Neuronal stem cell (in vitro differentiated cells): ENCODE measurements around the gene IL13RA1.

ENCODE experiments used
- DNase-seq: peaks from one replicate; pipeline ENCODE4 v3.0.0-alpha.2; 2013; ENCODE audit warnings: low spot score
- H2AFZ ChIP-seq: one replicate; pipeline ENCODE4 v1.6.1; 2013; ENCODE audit warnings: mild to moderate bottlenecking, low read length, inconsistent platforms
- H2AK5ac ChIP-seq: 2 replicates; pipeline ENCODE4 v1.6.1; 2013; ENCODE audit warnings: low read depth, mild to moderate bottlenecking, inconsistent platforms, low read length, moderate library complexity, mixed read lengths
- H2BK120ac ChIP-seq: 2 replicates; pipeline ENCODE4 v1.6.1; 2013; ENCODE audit warnings: low read depth, mild to moderate bottlenecking, inconsistent platforms, low read length, moderate library complexity, mixed read lengths
- H2BK12ac ChIP-seq: one replicate; pipeline ENCODE4 v1.6.1; 2013; ENCODE audit warnings: low read length, inconsistent platforms
- H2BK15ac ChIP-seq: 2 replicates; pipeline ENCODE4 v1.6.1; 2013; ENCODE audit warnings: mild to moderate bottlenecking, low read length, inconsistent platforms, mixed read lengths
- H2BK5ac ChIP-seq: one replicate; pipeline ENCODE4 v1.6.1; 2013; ENCODE audit warnings: inconsistent platforms, mild to moderate bottlenecking, low read length, moderate library complexity
- H3K14ac ChIP-seq: one replicate; pipeline ENCODE4 v1.6.1; 2013; ENCODE audit warnings: low read length, inconsistent platforms
- H3K18ac ChIP-seq: 2 replicates; pipeline ENCODE4 v1.6.1; 2013; ENCODE audit warnings: low read length, inconsistent platforms
- H3K23ac ChIP-seq: 2 replicates; pipeline ENCODE4 v1.6.1; 2013; ENCODE audit warnings: low read depth, mild to moderate bottlenecking, mixed read lengths, low read length, inconsistent platforms; ENCODE audit not compliant: poor library complexity
- H3K27ac ChIP-seq: replicated peaks from 3 replicates; pipeline ENCODE4 v1.5.1; 2013; ENCODE audit warnings: low read length, inconsistent platforms
- H3K27me3 ChIP-seq, 3 experiments: 2 replicates each; pipeline ENCODE4 v1.6.1; 2013; ENCODE audit warnings: low read length in 3 of 3, mild to moderate bottlenecking in 2 of 3, inconsistent platforms in 1 of 3, low read depth in 1 of 3, mixed read lengths in 1 of 3, moderate library complexity in 1 of 3; ENCODE audit not compliant: control insufficient read depth in 3 of 3, insufficient read depth in 3 of 3
- H3K36me3 ChIP-seq, 2 donors: replicated peaks in 1 of 2; 2 replicates each; pipeline ENCODE4 v1.6.1; 2013; ENCODE audit warnings: low read length in 2 of 2; ENCODE audit not compliant: control insufficient read depth in 2 of 2, insufficient read depth in 2 of 2
- H3K4ac ChIP-seq: 2 replicates; pipeline ENCODE4 v1.6.1; 2013; ENCODE audit warnings: inconsistent platforms, mild to moderate bottlenecking, low read length, moderate library complexity
- H3K4me1 ChIP-seq, 2 donors: 1 replicate in 1 of 2; 2 replicates in 1 of 2; pipeline ENCODE4 v1.6.1; 2013; ENCODE audit warnings: low read length in 2 of 2, low read depth in 1 of 2; ENCODE audit not compliant: control insufficient read depth in 2 of 2, insufficient read depth in 1 of 2
- H3K4me2 ChIP-seq: one replicate; pipeline ENCODE4 v1.6.1; 2013; ENCODE audit warnings: mild to moderate bottlenecking, low read length, inconsistent platforms; ENCODE audit not compliant: insufficient read depth, poor library complexity, severe bottlenecking
- H3K4me3 ChIP-seq, 2 donors: 2 replicates each; pipeline ENCODE4 v1.5.1; 2013; ENCODE audit warnings: low read length in 2 of 2, mild to moderate bottlenecking in 2 of 2, inconsistent platforms in 1 of 2, moderate library complexity in 1 of 2
- H3K79me1 ChIP-seq: one replicate; pipeline ENCODE4 v1.6.1; 2013; ENCODE audit warnings: low read depth, mild to moderate bottlenecking, inconsistent platforms, low read length, moderate library complexity
- H3K9ac ChIP-seq: one replicate; pipeline ENCODE4 v1.6.1; 2013; ENCODE audit warnings: mild to moderate bottlenecking, low read depth, low read length, inconsistent platforms; ENCODE audit not compliant: poor library complexity
- H3K9me3 ChIP-seq, 2 donors: replicated peaks in 1 of 2; 2 replicates each; pipeline versions ENCODE3 to v1.6.1; 2013; ENCODE audit warnings: low read length in 2 of 2, mild to moderate bottlenecking in 2 of 2, inconsistent platforms in 1 of 2, low read depth in 1 of 2, mixed read lengths in 1 of 2, moderate library complexity in 1 of 2; ENCODE audit not compliant: control insufficient read depth in 2 of 2, insufficient read depth in 1 of 2
- H4K8ac ChIP-seq: one replicate; pipeline ENCODE4 v1.6.1; 2013; ENCODE audit warnings: low read depth, mild to moderate bottlenecking, inconsistent platforms, low read length, moderate library complexity
- H4K91ac ChIP-seq: one replicate; pipeline ENCODE4 v1.6.1; 2013; ENCODE audit warnings: low read length, low read depth, mild to moderate bottlenecking, inconsistent platforms; ENCODE audit not compliant: poor library complexity
- WGBS, 2 donors: extraction: QIAGEN DNeasy Blood & Tissue Kit; methylation state at CpG; one replicate each; pipeline ENCODE4 v1.1.7; 2013; ENCODE audit warnings: missing lambda C conversion rate in 2 of 2, mixed read lengths in 1 of 2; ENCODE audit not compliant: insufficient read length in 2 of 2, insufficient replicate concordance in 1 of 2; ENCODE audit errors: extremely low coverage in 2 of 2; 5-methylcytosine and 5-hydroxymethylcytosine counted together

IL13RA1 gene

DNA sequence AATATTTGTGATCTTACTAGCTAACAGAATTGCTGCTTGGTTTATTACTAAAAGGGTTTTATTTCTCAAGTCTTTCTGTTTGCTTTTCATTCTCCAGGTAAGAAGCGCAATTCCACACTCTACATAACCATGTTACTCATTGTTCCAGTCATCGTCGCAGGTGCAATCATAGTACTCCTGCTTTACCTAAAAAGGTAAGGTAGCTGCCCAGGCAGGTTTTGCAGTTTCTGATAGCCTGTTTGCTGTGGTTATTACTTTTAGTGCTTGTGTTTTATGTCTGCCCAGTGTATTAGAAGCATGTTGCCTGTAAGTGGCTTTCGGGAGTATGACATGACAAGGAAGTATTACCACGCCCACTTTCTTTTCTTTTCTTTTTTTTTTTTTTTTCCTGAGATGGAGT is 46.4 kb downstream of the IL13RA1 start:
- no peak overlapping the region for H3K4me2 ChIP-seq
- no peak overlapping the region for H3K23ac ChIP-seq
- H3K79me1 ChIP-seq, result no peaks in the 10 kb centered on the region
- no peak overlapping the region for H3K4ac ChIP-seq
- no peak overlapping the region for H4K91ac ChIP-seq
- H3K14ac ChIP-seq, result no peak overlapping the region
- no peak overlapping the region for H2BK12ac ChIP-seq
- H3K4me1 ChIP-seq, result no peaks in the 10 kb centered on the region
- no peaks in the 10 kb centered on the region for H3K9me3 ChIP-seq
- DNase-seq, result no peak
- no peaks in the 10 kb centered on the region for H3K27me3 ChIP-seq
- no peak overlapping the region for H3K18ac ChIP-seq
- WGBS, 2 donors, result no CpG with 5 or more reads among the region's 5 CpGs
- H2BK120ac ChIP-seq, result no peak overlapping the region
- H2BK5ac ChIP-seq, result no peak overlapping the region
- no peak overlapping the region for H4K8ac ChIP-seq
- no peak overlapping the region for H2AK5ac ChIP-seq
- H2AFZ ChIP-seq, result no peak overlapping the region
- H2BK15ac ChIP-seq, result no peak overlapping the region
- no peak overlapping the region for H3K9ac ChIP-seq
- no peaks in the 10 kb centered on the region for H3K36me3 ChIP-seq
- no peak overlapping the region for H3K27ac ChIP-seq
- H3K4me3 ChIP-seq, result no peak overlapping the region

DNA sequence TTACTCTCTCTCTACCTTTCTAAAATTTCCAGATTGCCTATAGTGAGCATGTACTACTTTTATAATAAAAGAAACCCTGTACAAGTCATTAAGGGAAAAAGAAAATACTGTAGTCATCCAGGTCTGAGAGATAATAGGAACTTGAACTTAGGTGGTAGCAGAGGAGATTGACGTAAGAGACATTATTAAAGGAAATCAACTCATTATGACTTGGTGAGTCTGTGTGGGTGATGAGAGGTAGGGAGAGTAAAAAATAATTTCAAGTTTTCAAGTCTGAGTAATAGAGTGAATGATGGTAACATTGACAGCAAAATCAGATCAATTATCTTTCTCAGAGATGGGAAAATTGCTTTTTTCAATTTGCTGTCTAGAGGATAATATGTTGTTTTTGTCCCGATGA is 52.2 kb downstream of the IL13RA1 start:
- Histone ChIP-seq H3K36me3 (no peaks in the 10 kb centered on the region), H4K8ac (no peak overlapping the region), H3K14ac (no peak overlapping the region), H2BK15ac (no peak overlapping the region), H3K9ac (no peak overlapping the region), H4K91ac (no peak overlapping the region), H3K27ac (no peak overlapping the region), H2BK5ac (no peak overlapping the region), H3K23ac (no peak overlapping the region), H3K27me3 (no peaks in the 10 kb centered on the region), H2AFZ (no peak overlapping the region), H3K4me2 (no peak overlapping the region), H2AK5ac (no peak overlapping the region), H2BK120ac (no peak overlapping the region), H3K18ac (no peak overlapping the region), H2BK12ac (no peak overlapping the region), H3K79me1 (no peaks in the 10 kb centered on the region), H3K4ac (no peak overlapping the region), H3K9me3 (no peaks in the 10 kb centered on the region), H3K4me1 (no peaks in the 10 kb centered on the region), H3K4me3 (no peak overlapping the region)
- no CpG with 5 or more reads among the region's 2 CpGs for WGBS, 2 donors
- no peak for DNase-seq

DNA sequence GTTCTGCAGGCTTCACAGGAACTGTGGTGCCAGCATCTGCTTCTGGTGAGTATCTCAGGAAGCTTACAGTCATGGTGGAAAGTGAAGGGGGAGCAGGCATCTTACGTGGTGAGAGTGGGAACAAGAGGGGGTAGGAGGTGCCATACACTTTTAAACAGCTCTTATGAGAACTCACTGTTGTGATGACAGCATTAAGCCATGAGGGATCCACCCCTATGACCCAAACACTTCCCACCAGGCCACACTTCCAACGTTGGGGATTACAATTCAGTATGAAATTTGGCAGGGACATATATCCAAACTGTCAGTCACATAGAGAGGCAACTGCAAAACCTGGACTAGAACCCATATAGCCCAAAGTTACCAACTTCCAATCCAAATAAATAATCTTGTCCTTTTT is 53.1 kb downstream of the IL13RA1 start:
- H3K18ac ChIP-seq, result no peak overlapping the region
- no peak overlapping the region for H2BK15ac ChIP-seq
- H3K4ac ChIP-seq, result no peak overlapping the region
- H3K36me3 ChIP-seq, result no peaks in the 10 kb centered on the region
- no peaks in the 10 kb centered on the region for H3K9me3 ChIP-seq
- no peak overlapping the region for H4K91ac ChIP-seq
- no peak overlapping the region for H3K4me3 ChIP-seq
- H3K79me1 ChIP-seq, result no peaks in the 10 kb centered on the region
- H2AFZ ChIP-seq, result no peak overlapping the region
- H3K23ac ChIP-seq, result no peak overlapping the region
- H2BK120ac ChIP-seq, result no peak overlapping the region
- H3K4me1 ChIP-seq, result no peaks in the 10 kb centered on the region
- no peak overlapping the region for H3K9ac ChIP-seq
- no peak overlapping the region for H3K4me2 ChIP-seq
- H2BK12ac ChIP-seq, result no peak overlapping the region
- H3K14ac ChIP-seq, result no peak overlapping the region
- no peaks in the 10 kb centered on the region for H3K27me3 ChIP-seq
- no CpG with 5 or more reads among the region's 2 CpGs for WGBS, 2 donors
- no peak overlapping the region for H4K8ac ChIP-seq
- H2BK5ac ChIP-seq, result no peak overlapping the region
- DNase-seq, result no peak
- H3K27ac ChIP-seq, result no peak overlapping the region
- H2AK5ac ChIP-seq, result no peak overlapping the region

DNA sequence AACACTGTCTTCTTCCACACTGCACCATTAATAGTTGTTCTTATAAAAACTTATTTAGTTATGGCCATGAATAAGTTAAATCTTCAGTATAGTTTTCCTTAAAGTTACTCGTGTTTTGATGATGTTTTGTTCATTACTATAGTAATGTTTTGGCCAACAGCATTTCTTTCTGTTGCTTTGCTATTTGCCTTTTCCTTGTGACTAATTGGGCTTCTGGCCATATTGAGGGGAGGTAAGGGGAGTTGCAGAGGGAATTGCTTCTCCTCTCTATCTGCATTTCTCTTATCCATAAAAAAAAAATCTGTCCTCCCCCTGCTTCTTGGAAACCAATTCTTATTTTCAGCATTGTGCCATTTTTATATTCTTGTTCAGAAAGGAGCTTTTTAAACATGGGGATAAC is 53.5 kb downstream of the IL13RA1 start:
- Histone ChIP-seq H3K14ac (no peak overlapping the region), H3K18ac (no peak overlapping the region), H2BK15ac (no peak overlapping the region), H2BK5ac (no peak overlapping the region), H3K27me3 (no peaks in the 10 kb centered on the region), H3K79me1 (no peaks in the 10 kb centered on the region), H3K9ac (no peak overlapping the region), H4K91ac (no peak overlapping the region), H3K23ac (no peak overlapping the region), H2AK5ac (no peak overlapping the region), H3K4me1 (no peaks in the 10 kb centered on the region), H3K9me3 (no peaks in the 10 kb centered on the region), H2BK12ac (no peak overlapping the region), H4K8ac (no peak overlapping the region), H3K4ac (no peak overlapping the region), H3K4me2 (no peak overlapping the region), H2AFZ (no peak overlapping the region), H3K4me3 (no peak overlapping the region), H2BK120ac (no peak overlapping the region), H3K27ac (no peak overlapping the region), H3K36me3 (no peaks in the 10 kb centered on the region)
- no peak for DNase-seq
- no CpG with 5 or more reads among the region's 1 CpG for WGBS, 2 donors
